Epithelial cell of proximal tubule (primary cell): ENCODE results near the gene CDR2. TPM values are rescaled to one million over a fixed set of nuclear protein-coding genes. Genes with fewer than 3 reads are reported as not detected.

Experiments
- DNase-seq: peaks from one replicate; pipeline ENCODE4 v3.0.0-alpha.2; 2011; ENCODE audit warnings: low read depth
- H3K4me3 ChIP-seq: 2 replicates; pipeline ENCODE4 v1.5.1; 2011; ENCODE audit warnings: low read depth, mild to moderate bottlenecking, low read length
- total RNA-seq: library from RNA; depleted of rRNA; stranded (reverse); fragments of >200 nt; gene quantifications from 2 replicates; pipeline ENCODE4 v1.2.3, GENCODE V29; 2015
- TF ChIP-seq, protein P1 (sequence below): conservative IDR thresholded peaks from 2 replicates; pipeline ENCODE4 v1.5.1; 2012; ENCODE audit warnings: low read depth, mild to moderate bottlenecking, low read length

The CDR2 gene
- total RNA-seq, 1 donor from 2014 or later = 37.0 TPM

DNA sequence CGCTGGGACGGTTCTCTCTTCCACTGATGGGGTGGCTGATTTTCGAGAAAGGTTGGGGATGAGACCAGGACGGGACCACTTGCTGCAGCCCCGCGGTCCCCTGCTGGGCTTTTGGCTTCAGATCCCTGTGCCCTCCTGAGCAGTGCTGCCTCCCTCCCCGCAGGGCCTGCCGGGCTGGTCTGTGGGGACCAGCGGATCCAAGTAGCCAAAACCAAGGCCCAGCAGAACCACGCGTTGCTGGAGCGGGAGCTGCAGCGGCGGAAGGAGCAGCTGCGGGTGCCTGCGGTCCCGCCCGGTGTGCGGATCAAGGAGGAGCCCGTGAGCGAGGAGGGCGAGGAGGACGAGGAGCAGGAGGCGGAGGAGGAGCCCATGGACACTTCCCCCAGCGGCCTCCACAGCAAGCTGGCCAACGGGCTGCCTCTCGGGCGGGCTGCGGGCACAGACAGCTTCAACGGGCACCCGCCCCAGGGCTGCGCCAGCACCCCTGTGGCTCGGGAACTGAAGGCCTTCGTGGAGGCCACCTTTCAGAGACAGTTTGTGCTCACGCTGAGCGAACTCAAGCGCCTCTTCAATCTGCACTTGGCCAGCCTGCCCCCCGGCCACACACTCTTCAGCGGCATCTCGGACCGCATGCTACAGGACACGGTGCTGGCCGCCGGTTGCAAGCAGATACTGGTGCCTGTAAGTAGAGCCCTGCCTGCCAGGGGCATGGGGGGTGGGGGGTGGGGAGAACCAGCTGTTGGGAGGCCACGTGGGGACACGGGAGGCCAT lies 48.6 kb downstream of the CDR2 start:
- no peak for DNase-seq
- TF ChIP-seq, protein P1, sequence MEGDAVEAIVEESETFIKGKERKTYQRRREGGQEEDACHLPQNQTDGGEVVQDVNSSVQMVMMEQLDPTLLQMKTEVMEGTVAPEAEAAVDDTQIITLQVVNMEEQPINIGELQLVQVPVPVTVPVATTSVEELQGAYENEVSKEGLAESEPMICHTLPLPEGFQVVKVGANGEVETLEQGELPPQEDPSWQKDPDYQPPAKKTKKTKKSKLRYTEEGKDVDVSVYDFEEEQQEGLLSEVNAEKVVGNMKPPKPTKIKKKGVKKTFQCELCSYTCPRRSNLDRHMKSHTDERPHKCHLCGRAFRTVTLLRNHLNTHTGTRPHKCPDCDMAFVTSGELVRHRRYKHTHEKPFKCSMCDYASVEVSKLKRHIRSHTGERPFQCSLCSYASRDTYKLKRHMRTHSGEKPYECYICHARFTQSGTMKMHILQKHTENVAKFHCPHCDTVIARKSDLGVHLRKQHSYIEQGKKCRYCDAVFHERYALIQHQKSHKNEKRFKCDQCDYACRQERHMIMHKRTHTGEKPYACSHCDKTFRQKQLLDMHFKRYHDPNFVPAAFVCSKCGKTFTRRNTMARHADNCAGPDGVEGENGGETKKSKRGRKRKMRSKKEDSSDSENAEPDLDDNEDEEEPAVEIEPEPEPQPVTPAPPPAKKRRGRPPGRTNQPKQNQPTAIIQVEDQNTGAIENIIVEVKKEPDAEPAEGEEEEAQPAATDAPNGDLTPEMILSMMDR = no peak
- no peak overlapping the region for H3K4me3 ChIP-seq

DNA sequence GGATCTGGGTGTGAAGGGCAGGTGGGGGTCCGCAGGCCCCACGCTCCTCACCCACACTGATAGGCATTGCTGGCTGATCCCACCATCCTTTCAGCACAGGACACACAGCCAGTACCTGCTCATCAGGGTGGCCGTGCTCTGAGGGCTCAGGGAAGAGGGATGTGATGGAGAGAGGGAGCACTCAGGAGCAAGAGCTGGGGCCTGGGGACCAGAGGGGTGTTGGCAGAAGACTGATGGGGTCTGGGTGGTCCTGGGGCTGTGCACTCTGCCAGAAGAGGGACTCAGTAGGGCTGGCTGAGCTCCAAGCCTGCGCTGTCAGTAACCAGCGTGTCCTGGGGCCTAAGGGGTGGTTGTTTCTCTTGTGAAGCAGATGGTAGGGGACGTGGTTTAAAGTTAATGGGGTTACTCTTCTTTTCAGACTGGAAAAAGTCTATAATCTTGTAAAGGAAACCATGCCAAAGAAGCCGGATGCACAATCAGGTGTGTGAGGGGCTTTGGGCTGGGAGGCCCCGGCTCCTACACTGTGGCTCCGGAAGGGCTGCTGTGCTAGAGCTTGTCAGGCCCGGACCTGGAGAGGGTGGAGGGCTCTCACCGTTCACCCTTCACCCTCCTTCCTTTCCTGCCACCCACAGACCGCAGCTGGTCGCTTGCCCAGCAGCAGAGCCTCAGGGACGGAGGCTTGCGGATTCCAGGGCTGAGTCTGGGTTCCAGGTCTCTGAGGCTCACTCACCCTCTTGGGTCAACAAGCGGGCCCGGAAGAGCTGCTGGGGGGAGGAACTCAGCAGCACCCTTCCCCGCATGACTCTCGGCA lies 49.4 kb downstream of the CDR2 start:
- DNase-seq = no peak
- H3K4me3 ChIP-seq = no peak overlapping the region
- TF ChIP-seq, protein P1 = no peak

DNA sequence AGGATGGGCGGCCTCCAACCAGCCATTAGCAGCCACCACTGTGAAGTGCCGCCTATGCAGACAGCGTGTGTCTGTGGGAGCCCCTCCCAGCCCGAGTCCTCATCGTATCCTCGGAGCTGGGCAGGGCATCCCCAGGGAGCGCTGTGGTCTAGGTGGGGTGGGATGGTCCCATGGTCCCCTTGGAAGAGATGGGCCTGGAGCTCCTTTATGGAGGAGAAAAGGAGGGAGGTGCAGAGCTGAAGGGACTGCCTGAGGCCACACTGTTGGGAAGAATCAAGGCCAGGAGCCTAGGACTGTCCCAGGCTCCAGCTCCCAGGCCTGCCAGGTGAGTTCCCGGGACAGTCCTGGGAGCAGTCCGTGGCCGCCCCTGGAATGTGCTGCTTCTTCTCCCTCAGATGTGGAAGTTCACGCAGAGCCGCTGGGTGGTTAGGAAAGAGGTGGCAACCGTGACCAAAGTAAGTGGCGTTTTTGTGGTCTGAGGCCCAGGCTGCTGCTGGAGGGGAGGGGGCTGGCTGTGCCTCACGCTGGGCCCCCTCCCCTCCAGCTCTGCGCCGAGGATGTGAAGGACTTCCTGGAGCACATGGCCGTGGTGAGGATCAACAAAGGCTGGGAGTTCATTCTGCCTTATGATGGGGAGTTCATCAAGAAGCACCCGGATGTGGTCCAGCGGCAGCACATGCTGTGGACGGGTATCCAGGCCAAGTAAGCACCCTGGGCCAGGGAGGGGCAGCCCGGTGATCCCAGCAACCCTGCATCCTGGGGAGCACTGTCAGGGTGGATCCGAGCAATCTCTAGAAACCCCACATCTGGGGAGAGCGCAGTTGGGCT lies 50.2 kb downstream of the CDR2 start:
- no peak overlapping the region for H3K4me3 ChIP-seq
- TF ChIP-seq, protein P1 = no peak
- no peak for DNase-seq

DNA sequence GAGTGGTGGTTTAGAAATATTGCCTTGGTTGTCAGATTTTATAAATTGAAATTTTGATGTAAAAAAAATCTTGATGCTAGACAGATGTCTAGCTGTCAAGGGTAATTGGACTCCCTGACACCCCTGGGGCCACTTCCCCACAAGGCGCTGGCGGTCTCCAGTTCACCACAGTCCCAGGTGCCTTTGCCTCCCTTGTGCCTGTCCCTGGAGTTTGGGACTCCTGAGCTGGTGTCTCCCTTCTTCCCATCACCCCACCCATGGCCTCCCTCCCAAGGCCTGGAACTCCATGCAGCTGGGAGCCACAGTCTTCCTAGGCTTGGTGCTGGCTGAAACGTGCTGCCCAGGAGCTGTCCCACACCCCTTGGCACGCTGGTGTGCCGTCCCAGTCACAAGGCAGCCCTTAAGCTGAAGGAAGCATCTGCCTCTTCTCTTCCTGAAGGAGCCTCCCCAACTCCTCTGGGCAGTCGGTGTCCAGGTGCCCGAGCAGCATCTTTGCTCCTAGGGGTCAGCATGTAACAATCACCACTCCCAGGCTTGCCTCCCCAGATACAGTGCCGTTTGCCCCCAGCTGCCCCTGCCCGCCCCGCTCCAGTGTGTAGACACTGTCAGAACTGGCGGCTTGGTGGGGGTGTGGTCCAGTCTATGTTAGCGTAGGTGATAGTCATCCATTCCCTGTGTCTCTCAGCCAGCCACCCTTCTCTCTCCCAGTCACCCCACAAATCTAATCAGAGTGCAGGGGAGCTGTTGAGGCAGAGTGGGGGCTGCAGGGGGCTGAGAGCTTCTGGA lies 51.1 kb downstream of the CDR2 start:
- DNase-seq = no peak
- H3K4me3 ChIP-seq = no peak overlapping the region
- TF ChIP-seq, protein P1 = no peak

DNA sequence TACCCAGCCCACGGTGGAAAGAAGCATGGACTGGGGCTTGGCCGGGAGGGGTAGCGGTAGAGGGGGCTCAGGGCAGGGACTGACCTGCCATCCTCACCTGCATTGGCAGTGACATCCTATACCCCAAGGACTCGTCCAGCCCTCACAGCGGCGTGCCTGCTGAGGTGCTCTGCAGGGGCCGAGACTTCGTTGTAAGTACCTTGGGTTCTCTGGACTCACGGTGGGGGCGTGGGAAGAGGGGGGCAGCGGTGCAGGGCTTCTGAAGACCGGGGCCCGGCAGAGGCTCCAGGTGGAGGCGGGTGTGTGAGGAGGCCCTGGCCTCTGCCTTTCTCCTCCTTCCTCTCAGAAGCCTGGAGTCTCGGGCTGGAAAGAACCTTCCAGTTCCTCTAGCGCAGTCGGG lies 51.7 kb downstream of the CDR2 start:
- TF ChIP-seq, protein P1 = no peak

DNA sequence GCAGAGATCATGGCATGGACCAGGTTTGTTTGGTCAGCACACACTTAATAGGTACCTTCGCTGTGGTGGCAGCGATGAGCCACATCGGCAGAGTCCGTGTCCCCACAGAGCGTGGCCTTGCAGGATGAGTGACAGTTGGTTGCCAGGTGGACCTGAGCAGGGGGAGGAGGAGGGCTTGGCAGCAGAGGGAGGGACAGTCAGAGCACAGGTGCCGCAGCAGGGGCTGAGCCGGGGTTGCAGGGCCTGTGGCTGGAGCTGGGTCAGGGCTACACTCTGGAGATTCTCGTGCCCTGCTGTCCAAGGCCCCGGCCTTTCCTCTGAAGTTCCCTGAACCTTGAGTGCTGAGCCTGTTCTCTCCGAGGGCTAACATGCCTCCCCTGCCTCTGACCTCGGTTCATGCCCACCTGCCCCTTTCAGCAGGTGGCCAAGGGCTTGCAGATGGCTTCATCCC lies 52.4 kb downstream of the CDR2 start:
- no peak overlapping the region for H3K4me3 ChIP-seq
- TF ChIP-seq, protein P1 = no peak
- no peak for DNase-seq

More for the DNA sequence above, 51.7 kb downstream of the CDR2 start:
- no peak overlapping the region for H3K4me3 ChIP-seq
- no peak for DNase-seq
